CD4-positive, alpha-beta T cell treated with Interleukin-2 at 100 ng/mL for 4 hours (primary cell): Measurements from ENCODE around the gene TPO.
"Not testable (repeated sequence)": the region's sequence is repeated elsewhere in the genome, so short reads cannot be mapped to it uniquely, and the experiment has no call there.

Source experiments
- DNase-seq: peaks from one replicate; pipeline ENCODE4 v3.0.0-alpha.2; 2020; ENCODE audit warnings: low spot score

Gene TPO

DNA sequence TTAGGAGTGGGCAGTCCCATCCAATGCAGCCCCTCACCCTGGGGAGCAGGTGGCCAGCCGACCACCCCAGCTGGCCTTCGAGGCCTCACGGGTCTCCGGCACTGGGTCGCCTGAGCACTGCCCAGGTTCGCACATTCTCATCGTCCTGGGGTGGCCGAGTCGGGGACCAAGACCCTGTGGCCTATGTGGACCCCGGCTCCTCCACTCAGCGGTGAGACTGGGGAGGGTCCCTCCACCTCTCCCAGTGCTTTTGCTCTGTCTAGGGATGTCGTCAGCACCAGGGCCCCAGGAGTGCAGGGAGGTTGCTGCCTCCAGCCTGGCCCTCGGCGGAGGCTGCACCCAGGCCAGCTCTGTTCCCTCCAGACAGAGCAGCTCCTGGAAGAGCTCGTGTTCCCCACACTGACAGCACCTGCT lies 89.6 kb downstream of the TPO start:
- no peak for DNase-seq

- DNase-seq = no peak
Measured at GRCh38 chr2:1503471-1504310, 90.4 kb downstream of the TPO start.

- DNase-seq = no peak
Measured at GRCh38 chr2:1504311-1504750, 91.1 kb downstream of the TPO start.

DNA sequence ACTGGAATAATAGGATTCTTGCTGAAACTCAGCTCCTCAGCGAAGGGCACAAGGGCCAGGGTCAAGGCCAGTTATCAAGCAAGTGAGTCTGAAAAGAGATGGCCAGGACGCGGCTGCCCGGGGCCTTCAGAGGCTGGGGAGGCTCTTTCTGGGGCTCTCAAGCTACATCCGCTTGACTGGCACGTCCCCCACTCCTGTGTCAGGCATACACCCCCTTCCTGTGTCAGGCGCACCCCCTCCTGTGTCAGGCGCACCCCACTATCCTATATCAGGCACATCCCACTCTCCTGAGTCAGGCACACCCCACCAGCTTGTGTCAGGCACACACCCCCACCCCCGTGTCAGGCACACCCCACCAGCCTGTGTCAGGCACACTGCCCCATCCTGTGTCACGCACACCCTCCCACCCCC lies 91.8 kb downstream of the TPO start:
- DNase-seq = no peak

- DNase-seq = peak; percentile 36
Measured at GRCh38 chr2:1509271-1510065, 96.2 kb downstream of the TPO start.

- DNase-seq = no peak
Measured at GRCh38 chr2:1510176-1510575, 96.9 kb downstream of the TPO start.

DNA sequence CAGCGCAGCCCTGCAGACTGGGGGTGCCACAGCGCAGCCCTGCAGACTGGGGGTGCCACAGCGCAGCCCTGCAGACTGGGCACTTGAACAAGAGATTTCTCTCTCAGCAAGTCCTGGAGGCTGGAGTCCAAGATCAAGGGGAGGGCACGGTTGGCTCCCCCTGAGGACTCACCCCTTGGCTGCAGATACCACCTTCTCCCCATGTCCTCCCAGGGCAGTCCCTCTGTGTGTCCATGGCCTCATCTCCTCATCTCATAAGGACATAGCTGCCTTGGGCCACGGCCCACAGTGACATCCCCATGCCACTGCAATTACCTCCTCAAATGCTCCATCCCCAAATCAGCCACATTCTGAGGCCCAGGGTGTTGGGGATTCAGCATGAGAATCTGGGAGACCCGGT lies 98.2 kb downstream of the TPO start:
- DNase-seq = no peak

DNA sequence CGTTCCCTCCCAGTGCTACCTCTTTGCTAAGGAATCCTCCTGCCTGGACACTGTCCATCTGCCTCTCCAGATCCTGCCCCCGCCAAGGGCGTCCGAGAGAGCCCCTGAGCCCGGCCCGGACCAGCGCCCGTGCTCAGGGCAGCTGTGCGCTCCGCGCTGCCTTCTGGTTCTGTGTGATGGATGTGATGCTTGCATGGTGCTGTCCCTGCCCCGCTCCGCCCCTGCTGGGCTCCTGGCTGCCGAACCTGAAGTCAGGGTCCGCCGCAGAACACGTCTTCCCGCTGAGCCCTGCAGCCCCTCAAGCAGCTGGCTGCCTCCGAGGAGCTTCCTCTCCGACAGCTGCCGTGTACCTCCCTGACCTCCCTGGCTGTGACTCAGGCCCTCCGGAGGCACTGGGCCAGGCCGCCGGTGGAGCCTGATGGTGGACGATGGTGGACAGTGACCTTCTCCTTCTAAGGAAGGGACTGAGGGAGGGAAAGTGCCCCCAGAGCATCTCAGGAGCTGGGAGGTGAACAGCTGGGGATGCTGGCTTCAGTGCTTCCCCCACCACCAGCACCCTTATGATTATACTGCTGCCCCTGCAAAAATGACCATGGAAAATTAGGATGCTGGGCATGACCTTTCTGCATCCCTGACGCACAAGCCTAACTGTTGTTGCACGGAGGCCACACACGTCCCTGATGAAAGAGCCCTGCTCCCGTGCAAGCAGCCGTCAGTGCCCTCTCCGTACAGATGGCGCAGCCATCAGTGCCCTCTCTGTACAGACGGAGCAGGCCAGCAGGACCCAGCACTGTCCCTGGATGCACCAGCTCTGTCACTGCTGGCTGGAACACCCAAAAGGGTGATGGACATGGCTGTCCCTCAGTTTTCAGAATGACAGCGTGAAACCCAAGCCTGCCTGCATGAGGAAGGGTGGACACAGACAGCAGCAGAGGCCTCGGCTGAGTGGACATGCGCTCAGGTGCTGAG lies 99.3 kb downstream of the TPO start:
- no peak for DNase-seq

- DNase-seq = no peak
Measured at GRCh38 chr2:1514391-1515072, 101.3 kb downstream of the TPO start.

DNA sequence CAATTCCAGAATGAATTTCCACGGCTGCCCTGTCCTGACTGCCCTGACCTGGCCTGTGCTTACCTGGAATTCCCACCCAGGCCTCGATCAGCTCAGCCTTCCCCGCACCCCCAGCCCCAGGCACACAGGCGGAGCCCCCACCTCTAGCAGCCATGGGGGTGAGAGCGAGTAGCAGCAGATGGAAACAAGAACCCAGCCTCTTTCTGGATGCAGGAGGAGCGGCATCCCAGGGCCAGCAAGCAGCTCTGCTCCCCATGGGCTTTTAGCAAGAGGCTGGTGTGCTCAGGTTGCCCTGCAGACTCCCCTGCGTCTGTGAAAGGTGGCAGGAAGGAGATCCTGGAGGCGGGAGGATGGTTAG lies 101.8 kb downstream of the TPO start:
- no peak for DNase-seq

DNA sequence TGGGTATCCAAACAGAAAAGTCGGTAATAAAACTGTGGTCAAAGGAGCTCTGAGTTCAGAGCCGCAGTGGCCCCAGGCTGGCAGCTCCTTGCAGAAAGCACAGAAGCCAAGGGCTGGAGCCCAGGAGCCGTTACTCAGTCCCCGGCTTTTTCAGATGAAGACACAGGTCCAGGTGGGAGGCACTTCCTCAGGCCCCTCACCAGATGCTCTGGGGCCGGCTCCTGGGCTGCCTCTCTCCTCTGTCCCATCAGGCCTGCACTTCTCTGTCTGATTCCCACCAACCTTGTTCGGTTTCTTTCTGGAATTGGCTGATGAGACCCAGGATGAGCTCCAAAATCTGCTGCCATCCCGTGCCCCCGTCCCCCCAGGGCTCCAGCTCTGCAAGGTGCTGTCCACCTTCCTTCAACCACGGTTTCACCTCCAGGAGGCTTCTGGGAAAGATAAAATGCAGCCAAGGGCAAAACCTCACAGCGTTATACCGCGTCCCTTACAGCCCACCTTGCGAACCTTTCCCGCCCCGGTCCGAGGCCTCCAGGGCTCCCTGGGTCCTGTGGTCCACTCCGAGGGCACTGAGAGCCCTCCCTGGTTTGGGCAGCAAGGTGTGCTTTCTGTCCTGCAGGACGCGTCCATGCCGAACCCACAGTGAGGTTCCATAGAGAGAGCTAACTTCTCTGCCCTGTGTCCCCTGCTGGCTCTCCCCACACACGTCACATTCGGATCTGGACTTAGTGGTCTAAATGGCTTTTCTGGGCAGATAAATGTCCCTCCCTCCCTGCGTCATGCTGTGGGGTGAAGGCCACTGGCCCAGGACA lies 102.9 kb downstream of the TPO start:
- DNase-seq = no peak

- DNase-seq = no peak
Measured at GRCh38 chr2:1516798-1517060, 103.5 kb downstream of the TPO start.

DNA sequence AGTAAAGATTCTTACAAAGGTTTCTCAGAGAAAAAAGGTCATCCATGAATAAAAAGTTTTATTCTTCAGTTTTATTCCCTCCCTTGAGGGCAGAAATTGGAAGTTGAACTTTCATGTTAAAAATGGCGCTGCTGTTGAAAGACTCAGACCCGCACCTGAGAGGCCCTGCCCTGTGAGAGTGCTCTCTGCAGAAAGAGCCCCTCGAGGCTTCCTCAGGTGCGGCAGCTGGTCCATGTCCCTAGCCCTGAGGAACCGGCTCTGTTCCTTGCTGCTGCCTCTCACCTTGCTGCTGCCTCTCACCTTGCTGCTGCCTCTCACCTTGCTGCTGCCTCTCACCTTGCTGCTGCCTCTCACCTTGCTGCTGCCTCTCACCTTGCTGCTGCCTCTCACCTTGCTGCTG lies 104.0 kb downstream of the TPO start:
- DNase-seq = not testable (repeated sequence)

DNA sequence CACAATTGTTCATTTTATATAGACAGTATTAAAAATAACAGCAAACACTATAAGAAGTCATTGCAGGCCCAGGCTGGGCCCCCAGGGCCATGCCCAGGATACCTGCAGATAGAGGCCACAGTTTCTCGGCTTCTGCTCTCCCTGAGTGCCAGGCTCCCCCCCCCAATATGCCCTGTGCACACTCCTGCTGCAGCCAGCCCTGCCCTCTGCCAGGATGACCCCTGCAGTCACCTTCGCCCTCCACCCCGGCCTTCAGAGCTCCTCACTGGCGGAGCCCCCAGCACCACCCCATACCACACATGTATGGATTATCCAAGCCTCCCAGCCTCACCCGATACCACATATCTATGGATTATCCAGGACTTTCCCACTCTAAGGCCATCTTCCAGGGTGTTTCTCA lies 104.5 kb downstream of the TPO start:
- DNase-seq = no peak

DNA sequence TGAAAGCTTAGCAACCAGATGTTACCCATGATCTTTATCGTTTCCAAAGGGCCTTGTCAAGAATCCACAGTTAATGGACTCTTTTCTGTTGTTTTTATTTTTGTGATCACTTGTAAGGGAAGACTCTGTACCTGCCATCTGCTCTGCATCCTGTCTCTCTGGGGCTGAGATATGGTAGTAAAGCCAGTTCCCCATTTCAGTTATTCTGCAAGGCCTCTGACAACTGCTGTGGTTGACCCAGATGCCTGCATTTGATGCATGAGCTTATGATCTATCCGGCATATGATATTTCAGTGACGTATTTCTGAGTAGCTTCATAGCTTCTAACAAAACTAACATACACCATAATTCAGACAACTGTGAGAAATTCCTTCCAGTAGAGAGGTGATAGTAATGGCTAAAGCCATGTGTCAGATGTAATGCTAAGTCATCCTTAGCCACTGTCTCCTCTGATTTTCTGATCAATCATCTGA lies 105.1 kb downstream of the TPO start:
- peak; percentile 7 for DNase-seq

DNA sequence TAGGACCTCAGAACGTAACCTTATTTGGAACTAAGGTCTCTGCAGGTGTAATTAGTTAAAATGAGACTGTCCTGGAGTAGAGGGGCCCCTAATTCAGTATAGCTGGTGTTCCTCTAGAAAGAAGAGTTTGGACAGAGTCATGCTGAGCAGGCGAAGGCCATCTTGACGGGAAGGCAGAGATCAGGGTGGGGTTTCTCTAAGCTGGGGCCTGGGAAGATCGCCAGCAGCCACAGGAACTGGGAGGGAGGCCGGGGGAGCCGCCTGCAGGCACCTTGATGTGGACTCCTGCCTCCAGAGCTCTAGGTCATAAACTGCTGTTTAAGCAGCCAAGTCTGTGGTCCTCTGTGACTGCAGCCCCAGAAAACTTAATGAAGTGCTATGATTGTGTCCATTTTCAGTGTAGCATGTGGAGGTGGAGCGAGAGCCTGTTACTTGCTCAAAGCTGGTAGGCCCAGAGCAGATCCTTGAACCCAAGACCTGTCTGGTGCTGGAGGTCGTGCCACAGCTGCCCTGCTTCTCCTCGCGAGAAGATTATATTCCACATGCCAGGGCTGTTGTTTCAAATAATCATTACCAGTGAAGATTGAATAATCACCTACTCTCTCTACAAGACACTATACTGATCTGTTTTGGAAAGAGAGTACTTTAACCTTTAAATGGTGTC lies 105.7 kb downstream of the TPO start:
- DNase-seq = no peak

- no peak for DNase-seq
Measured at GRCh38 chr2:1521191-1521877, 108.1 kb downstream of the TPO start.

GRCh38 chr2:1521878-1522830 lies 108.9 kb downstream of the TPO start:
- DNase-seq = no peak
